NCI-H2196 treated with DMSO at 0.1 percent for 48 hours (cell line): Measurements from ENCODE around the gene FOXO3.
"Not testable (repeated sequence)": the region's sequence is repeated elsewhere in the genome, so short reads cannot be mapped to it uniquely, and the experiment has no call there.

Experiments
- DNase-seq: peaks from one replicate; lab custom pipeline; 2025; ENCODE audit not compliant: unreplicated experiment; lab: John Stamatoyannopoulos, UW

FOXO3 gene

DNA sequence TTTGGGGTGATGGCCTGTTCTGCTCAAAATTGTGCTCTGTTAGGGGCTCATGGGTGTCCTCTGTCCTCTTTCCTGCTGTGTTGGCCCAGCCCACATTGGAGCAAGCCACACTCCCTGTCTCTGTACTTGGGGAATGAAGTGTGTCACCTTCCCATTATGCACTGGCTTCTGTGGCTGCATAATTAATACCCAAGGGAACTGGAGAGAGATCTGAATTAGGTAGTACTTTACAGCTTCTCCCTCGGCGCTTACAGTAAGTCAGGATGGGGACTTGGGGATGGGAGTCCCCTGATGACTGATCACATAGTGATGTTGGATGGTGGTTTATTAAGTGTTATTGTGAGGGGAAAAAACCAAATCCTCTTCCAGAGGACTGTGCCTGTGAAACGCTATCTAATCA lies 116.6 kb downstream of the FOXO3 start:
- no peak for DNase-seq

DNA sequence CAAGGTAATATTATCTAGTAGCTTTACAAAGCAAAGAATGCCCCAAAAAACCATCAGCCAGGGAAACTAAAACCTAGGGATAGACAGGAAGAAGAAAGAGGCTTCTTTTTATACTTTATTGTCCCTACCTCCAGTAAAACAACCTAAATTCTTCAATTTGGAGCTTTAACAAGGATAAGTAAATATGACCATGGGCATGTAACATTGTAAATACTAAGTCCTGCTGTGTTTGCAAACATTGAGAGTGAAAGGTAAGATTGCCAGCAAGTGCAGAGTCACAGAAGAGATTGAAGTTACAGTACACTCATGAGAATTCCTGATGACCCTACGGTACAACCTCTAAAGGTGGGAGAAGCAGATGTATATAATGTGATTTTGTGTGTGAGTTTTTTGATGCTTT lies 117.2 kb downstream of the FOXO3 start:
- DNase-seq, result no peak

DNA sequence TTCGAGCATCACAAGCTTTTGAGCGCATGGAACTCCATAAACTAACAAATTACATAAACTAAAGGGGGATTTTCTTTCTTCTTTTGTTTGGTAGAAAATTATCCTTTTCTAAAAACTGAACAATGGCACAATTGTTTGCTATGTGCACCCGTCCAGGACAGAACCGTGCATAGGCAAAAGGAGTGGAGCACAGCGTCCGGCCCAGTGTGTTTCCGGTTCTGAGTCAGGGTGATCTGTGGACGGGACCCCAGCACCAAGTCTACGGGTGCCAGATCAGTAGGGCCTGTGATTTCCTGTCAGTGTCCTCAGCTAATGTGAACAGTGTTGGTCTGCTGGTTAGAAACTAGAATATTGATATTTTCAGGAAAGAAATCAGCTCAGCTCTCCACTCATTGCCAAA lies 119.6 kb downstream of the FOXO3 start:
- DNase-seq, result not testable (repeated sequence)

DNA sequence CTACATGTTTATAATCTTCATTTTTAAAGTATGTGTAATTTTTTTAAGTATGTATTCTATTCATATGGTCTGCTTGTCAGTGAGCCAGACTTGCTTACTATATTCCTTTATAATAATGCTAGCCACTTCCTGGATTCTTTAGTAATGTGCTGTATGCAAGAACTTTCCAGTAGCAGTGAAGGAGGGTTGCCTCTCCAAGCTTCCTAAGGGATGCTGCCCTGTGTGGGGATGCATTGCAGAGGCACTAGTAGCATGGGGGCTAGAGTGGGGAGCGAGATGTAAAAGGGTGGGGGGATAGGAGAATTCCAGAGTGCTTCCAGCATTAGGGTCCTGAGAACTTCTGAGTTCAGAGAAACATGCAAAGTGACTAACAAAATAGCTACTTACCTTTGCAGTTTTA lies 121.0 kb downstream of the FOXO3 start:
- not testable (repeated sequence) for DNase-seq

DNA sequence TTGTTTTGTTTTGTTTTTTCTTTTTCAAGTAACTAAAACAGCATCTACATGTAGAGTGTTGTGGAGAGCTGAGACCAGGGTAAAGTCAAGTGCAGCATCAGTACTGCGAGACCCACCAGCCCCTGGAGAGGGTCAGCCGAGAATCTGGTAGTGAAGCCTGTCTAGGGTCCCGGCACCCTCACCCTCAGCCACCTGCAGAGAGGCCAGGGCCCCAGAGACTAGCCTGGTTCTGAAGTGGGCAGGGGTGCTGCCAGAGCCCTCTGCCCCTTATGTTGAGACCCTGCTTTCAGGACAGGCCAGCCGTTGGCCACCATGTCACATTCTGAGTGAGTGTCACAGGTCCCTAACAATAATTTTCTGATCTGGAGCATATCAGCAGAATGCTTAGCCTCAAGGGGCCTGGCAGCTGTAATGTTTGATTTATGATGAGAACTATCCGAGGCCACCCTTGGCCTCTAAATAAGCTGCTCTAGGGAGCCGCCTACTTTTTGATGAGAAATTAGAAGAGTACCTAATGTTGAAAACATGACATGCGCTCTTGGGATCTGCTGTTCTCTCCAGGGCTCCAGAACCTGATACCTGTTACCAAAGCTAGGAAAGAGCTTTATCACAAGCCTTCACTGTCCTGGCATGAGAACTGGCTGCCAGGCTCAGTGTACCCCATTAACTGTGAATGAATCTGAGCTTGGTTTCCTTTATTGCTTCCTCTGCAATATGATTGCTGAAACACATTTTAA lies 121.8 kb downstream of the FOXO3 start:
- not testable (repeated sequence) for DNase-seq

DNA sequence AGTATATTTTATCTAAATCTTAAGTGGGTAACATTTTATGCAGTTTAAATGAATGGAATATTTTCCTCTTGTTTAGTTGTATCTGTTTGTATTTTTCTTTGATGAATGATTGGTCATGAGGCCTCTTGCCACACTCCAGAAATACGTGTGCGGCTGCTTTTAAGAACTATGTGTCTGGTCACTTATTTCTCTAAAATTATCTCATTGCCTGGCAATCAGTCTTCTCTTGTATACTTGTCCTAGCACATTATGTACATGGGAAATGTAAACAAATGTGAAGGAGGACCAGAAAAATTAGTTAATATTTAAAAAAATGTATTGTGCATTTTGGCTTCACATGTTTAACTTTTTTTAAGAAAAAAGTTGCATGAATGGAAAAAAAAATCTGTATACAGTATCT lies 123.3 kb downstream of the FOXO3 start:
- not testable (repeated sequence) for DNase-seq

DNA sequence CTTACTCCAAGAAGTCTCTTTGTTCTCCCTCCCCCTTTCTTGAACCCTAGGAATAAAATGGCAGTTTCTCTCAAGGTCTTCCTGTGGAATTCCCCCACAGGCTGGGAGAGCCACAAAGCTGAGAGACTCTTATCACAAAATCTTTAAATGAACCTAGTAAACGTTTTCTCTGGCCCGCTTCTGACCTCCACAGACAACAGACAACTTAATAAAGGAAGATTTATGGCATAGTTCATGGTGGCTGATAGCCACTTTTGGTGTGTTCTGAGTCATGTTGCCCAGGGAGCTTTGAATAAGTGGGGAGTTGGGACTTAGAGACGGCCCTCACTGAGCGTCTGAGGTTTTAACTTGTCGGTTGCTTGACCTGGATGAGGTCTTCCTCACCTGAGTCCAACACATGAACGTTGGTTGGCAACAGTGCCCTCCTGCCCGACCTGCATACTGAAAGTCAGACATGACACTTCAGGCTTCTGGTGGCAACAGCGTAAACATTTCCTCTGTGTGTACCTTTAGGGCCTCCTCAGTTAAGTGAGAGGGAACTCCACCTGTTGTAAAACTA lies 124.1 kb downstream of the FOXO3 start:
- no peak for DNase-seq

DNA sequence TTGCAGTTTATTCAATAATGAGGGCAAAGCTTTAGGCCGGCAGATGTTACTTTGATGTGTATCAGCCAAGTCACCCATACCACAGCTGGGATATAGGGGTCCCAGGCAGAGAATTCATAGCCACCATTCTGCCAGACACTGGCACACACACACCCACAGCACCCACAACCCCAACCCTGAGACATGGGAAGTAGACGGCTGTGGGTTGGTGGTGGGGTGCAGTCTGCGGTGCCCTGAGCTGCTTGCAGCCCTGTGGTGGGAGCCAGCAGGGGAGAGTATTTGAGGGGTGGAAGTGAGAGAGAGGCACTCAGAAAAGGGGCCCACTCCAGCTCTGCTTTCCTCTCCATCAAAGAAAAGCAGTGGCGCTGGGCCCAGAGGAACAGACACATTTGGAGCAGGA lies 125.3 kb downstream of the FOXO3 start:
- DNase-seq, result no peak

DNA sequence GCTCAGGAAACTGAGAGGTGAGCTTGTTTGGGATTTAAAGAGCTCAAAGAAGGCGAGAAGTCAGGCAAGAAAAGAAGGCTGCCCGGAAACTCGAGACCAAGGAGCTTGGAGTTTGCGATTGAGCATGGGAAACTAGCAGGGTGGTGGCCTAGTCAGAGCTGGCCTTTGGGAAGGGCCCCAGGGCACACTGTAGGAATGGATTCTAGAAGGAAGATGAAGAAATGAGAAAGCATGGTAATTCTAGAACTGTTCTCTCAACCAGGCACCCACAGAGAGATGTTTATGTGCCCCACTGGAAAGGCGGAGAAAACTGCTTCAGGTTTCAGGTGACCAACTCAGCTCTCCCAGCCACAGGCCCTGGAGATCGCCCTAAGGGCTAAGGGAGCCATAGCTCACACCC lies 126.2 kb downstream of the FOXO3 start:
- DNase-seq, result no peak

DNA sequence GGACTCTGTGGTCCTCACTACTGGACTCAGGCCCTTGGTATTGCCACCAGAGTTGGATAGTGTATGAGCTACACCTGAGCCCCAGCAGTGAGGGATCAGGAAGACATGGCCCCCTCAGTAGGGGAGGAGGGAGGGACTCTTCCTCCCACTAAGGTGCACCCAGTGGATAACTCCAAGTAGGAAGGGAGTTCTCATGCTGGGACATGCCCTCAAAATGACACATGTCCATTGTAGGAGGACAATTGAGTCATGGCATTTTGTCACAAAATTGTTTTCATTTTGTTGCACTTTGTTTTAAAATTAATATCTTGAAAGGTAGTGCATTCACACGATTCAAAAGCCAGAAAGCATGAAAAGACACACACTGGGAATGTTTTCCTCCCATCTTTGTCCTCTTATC lies 127.2 kb downstream of the FOXO3 start:
- no peak for DNase-seq

DNA sequence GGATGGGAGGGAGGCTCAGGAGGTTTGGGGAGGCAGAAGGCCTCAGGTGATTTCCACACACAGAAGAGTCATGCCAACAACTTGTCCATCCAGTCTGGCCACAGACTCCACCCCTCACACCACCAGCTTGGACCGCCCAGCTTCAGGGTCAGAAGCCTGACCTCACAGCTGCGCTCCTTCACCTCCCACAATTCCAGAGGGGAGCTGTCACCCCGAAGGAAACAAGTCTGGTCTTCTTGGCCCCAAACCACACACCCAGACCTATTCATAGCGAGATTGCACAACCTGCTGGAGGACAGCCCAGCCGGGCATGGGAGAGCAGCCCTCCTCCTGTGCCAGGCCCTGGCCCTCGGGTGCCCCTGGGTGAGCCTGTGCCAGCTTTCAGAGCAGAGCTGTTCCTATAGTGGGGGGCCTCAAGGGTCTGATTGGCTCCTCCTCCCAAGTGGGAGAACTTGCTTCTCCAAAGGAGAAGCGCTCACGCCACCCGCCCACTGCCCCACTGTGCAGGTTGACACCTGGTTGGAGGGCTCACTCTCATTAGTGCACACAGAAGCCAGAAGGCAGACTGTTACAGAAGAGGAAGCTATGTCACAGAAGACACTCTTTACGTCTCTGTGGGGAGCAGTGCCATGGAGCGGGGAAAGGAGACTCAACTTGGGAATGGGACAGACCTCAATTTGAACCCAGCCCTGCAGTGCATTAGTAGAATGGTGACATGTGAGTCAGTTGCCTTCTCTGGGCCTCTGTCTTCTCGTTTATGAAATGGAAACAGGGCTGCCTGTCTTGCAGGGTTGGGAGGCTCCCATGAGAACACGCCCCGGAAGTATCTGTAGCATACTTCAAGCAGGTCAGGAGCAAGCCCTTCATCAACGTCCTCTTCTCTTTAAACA lies 128.8 kb downstream of the FOXO3 start:
- DNase-seq, result peak; percentile 87

DNA sequence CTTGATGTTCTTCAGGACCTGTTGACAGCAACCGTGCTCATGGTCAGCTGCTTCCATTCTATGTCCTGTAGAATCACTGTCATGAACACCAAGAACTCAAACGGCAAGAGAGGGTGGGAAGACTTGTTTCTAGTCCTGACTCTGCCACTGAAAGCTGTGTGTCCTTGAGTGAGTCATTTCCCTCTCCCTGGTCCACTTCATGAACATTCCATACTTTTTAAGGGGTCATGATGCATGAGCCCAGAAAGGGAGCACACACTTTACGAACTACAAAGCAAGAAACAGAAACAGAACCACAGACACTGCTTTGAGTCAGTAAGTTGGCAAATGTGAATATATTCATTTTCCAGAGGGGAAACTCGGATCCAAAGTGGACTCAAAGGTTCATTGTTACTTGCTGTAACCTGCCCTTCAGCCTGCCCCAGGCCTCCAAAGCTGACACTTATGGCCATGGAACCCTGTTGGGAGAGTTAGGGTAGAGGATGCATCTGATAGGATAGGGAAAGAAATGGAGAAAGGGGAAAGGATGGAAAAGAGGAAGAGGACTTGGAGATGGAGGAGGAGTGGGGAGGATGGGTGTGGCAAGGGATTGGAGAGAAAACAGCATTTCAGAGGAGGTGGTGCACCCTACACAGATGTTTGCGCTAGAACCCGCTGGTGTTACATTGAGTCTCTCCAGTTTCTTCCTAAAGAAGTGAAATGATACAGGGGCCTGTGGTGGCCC lies 129.8 kb downstream of the FOXO3 start:
- no peak for DNase-seq

DNA sequence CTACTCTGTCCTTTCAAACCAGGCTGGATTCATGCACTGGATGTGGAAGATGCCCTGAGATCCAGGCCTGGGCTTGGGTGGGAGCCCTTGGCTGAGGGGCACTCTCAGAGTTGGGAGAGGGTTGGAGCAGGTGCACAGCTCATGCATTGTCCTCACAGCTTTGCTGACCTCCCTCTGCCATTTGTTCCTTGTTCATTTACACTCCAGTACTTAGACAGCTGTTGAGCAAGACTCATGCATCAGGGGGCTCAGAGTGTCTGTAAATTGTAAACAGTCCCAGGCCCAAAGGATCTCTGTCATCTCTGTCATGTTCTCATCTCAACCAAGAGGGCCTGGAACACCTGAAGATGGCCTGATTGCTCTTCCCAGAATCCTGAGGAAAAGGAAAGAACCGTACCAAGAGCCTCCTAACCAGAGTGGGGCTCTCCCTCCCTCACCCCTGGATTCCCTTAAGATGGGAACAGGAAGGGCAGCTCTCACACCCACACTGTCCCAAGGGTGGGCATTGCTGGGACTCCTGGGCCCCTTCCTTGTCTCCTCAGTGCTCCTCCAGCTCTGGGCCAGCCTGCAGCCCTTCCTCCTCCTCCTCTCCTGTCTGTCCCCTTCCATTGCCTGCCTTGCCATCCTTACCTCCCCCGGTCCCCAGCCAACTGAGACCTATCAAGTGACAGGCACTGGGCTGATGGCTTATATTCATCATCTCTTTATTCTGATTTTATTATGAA lies 132.9 kb downstream of the FOXO3 start:
- no peak for DNase-seq

DNA sequence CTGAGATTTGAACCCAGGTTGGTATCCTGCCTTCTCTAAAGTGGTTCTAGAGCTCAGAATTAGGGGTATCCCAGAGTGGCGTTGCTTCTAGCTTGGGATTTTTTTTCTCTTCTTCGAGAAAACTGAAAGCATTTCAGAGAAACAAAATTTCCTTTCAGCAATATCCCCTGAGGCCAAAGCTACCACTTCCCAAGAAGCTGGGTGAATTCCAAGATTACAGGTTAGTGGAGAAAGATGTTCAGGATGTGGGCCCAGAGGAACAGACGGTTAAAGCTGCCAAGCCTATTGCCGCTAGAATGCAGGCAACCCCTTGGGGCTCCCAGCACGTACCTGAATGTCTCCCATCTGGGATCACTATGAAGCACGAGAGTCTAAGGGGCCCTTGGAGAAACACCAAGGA lies 134.1 kb downstream of the FOXO3 start:
- DNase-seq, result no peak

DNA sequence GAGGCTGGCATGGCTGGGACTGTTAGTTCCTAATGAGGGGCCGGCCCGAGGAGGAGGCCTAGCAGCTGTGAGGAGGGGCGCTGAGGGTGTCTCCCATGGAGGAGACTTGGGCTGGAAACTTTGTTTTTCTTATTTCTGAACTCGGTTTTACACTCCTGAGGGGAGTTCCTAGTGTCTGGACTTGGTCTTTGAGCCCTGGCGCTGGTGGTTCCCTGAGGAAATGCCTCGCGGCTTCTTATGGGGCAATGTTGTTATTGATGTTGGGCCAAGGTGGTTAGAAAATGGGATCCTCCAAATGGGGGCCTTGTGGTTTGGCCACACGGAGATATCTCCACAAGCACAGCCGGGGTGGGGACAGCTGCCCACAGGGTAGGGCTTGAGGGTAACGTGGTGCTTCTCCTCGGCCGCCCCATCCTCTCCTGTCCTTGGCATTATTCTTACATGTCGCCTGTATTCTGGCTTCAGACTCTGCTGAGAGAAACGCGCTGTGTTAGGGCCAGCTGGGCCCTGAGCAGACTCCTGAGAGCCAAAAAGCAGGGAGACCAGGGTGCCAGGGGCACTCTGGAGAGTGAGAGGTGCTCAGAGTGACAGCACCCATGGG lies 136.9 kb downstream of the FOXO3 start:
- no peak for DNase-seq

DNA sequence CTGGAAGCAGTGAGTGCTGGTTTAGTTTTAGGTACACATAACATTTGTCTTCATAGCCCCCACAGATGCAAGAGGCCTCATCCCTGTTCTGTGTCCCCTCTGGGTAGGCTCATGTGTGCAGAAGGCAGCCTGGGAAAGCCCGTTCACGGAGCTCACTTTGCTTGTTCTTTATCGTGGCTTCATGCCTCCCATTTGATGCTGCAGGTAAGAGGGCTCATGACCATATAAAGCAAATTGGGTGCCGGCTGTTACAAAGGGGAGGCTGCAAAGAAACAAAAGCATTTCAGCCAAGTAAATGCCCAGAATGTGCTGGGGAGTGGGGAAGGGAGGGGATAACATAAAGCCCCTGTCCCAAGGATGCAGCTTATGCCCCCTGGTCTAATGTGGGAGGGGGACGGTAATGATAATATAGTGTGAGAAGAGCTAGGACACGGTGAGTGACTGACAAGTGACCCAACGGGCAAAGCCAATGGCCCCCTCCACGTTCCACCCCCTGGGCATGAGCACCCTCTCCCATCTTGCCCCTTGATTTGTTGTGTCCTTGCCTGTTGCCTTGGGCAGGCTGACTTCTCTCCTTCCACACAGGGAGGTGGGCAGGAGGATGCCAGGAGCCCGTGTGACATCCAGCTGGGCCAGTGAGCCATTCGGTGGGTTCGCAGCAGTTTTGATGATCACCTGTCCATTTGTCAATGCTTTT lies 138.0 kb downstream of the FOXO3 start:
- no peak for DNase-seq

DNA sequence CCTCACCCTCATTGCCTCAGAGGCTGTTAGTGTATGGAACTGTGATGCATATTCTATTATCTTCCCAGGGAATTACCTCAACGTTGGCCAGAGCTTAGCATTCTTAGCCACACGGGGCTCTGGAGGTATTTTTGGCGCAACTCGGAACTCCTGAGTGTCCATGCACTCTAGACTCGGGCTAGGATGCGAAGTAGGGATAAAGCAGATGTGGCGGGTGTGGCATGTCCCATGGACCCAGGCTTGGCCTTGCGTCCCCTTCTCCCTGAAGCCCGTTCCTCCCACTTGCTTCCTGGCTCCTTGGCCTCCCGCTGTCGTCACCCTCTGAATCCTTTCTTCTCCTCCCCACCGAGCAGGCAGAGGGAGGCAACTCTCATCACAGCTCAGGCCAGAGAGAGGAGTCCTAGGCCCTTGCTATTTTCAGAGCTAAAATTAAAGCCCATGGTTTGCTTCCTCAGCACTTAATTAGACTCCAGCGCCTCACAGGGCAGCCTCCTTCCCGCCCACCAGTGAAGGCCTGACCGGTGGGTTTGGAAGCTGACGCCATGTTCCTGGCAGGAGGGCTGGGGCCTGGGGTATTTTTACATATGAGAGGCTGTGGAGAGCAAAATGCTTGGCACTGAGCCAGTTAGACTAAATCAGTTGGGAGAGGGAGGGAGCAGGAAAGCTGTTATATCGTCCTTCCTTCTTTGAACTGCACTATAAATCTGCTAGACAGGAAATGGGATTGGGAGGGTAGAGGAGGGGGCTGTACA lies 138.7 kb downstream of the FOXO3 start:
- DNase-seq, result no peak

DNA sequence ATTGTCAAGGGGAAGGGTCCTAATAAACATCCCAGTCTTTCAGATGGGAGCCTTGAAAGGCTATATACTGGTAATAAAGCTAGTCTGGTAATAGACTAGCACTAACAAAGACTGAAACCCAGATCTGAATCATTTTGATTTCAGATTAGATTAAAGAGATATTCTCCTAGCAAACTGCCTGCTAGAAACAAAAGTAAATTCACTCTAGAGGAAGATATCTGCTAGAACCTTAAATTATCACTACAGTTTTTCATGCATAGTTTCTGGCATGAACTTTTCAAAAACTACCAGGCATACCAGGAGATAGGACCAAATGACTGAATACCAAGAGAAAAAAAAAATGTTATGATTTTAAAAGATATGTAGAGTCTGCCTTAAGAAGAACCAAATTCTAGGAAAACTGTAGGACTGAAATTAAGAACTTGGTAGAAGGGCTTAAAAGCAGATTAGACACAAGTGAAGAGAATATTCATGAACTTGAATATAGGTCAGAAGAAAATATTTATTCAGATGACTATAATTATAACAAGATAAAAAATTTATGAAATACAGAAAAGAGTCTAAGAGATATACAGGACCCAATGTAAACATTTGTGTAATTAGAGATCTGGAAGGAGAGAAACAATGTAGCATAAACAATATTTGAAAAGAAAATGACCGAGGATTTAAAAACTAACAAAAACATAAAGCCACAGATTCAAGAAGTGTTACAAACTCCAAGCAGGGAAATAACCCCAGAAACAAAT lies 141.6 kb downstream of the FOXO3 start:
- no peak for DNase-seq
